Measurements from ENCODE around the gene FBXO10.

- no peak for TF ChIP-seq CTCF (conservative IDR thresholded peaks at IDR 0.05 in 1 of 2, IDR thresholded peaks at IDR 0.05 in 1 of 2; ENCODE audit: low read depth in 1 of 2, low read length in 2 of 2)
- TF ChIP-seq EZH2 (IDR thresholded peaks at IDR 0.05; ENCODE audit: low read length, missing control alignments): no peak
Observed at GRCh38 chr9:37499297-37499696, 76.9 kb downstream of the FBXO10 start.

Measured in fibroblast of lung (primary cell).